H1 (cell line): ENCODE data around the gene FASN. TPM values are rescaled to one million over a fixed set of nuclear protein-coding genes. Genes with fewer than 3 reads are reported as not detected.

Experiments used
- CBX5 ChIP-seq: fragments of 300-800, 300-1000 bp; sonication (generic); IDR thresholded peaks from 2 replicates; pipeline ENCODE4 v1.7.1; 2016; ENCODE audit warnings: antibody characterized with exemption, low read length, low read depth
- CHD2 ChIP-seq: IDR thresholded peaks from 2 replicates; pipeline ENCODE4 v1.6.1; 2012; ENCODE audit warnings: low read length, improper control_type of control experiment
- E2F6 ChIP-seq: IDR thresholded peaks from 2 replicates; pipeline ENCODE4 v1.6.1; 2012; ENCODE audit warnings: inconsistent platforms
- JUN ChIP-seq: IDR thresholded peaks from 2 replicates; pipeline ENCODE4 v1.6.1; 2011; ENCODE audit warnings: low read depth, mild to moderate bottlenecking, improper control_type of control experiment, low read length
- polyA plus RNA-seq, 7 experiments: library from polyadenylated mRNA; depleted of rRNA in 3 of 7; stranded (reverse) in 5 of 7; unstranded in 2 of 7; fragments of >200 nt in 5 of 7; fragments of 200-250 nt in 2 of 7; gene quantifications; 1 replicate in 5 of 7; 2 replicates in 1 of 7; 4 replicates in 1 of 7; pipeline versions ENCODE4 v1.2.1 to v1.2.3, GENCODE V29; 2011 to 2013; ENCODE audit warnings: missing spikeins in 2 of 7, mixed read lengths in 2 of 7
- total RNA-seq: library from RNA; stranded (reverse); fragmentation: NEBNext Ultra II Directional; extraction: Animal tissue kit (Norgen Biotek cat#: 25700); gene quantifications from 2 replicates; pipeline ENCODE4 v1.2.1, GENCODE V29; 2021
- TF ChIP-seq, protein P1 (sequence below): IDR thresholded peaks from 2 replicates; pipeline ENCODE4 v1.6.1; 2012; ENCODE audit warnings: low read length, inconsistent platforms
- TF ChIP-seq, protein P2 (sequence below): IDR thresholded peaks from 2 replicates; pipeline ENCODE4 v1.6.1; 2011; ENCODE audit warnings: low read depth, mild to moderate bottlenecking, low read length; ENCODE audit not compliant: insufficient read depth

Gene FASN
- total and polyA plus RNA-seq, 2 of the 8 experiments (the other 6 are each of a cell fraction or from before 2014, with no cell fraction given): 143 to 561 TPM

DNA sequence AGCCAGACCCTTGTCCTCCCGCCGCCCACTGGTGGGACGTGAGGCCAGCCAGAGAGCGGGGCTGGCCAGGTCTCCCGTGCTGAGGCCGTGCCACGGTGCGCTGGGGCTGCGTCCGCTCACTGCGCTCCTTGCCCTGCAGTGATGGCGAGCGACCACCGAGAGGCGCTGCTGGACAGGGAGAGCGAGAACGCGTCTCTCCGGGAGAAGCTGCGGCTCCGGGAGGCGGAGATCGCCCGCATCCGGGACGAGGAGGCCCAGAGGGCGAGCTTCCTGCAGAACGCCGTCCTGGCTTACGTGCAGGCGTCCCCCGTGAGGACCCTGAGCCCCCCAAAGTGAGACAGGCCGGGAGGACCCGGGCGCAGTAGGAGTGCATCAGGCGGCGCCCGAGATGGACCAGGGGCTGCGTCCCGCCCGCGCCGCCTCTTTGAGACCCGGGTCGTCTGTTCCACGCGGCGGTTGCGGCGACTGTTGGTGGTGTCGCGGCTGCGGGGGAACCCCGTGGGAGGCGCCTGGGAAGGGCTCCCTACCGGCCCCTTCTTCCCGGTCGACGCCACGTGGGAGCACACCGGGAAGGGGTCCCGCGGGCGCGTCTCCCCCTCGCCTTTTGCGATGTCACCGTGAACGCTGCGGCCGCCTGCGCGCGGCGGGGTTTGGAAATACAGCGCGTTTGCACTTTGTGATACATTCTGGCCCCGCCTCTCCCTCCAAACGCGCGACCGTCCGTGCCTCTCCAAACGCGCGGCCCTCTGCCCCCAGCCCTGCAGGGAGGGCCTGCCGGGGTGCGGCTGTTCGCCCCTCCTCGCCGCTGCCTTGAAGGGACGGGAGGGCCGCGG lies 67.3 kb downstream of the FASN start (continued):
- TF ChIP-seq E2F6 (no peak), JUN (no peak), CBX5 (no peak), CHD2 (peak; percentile 57; the same call in 1 of the 2 replicates)
- TF ChIP-seq, protein P1, sequence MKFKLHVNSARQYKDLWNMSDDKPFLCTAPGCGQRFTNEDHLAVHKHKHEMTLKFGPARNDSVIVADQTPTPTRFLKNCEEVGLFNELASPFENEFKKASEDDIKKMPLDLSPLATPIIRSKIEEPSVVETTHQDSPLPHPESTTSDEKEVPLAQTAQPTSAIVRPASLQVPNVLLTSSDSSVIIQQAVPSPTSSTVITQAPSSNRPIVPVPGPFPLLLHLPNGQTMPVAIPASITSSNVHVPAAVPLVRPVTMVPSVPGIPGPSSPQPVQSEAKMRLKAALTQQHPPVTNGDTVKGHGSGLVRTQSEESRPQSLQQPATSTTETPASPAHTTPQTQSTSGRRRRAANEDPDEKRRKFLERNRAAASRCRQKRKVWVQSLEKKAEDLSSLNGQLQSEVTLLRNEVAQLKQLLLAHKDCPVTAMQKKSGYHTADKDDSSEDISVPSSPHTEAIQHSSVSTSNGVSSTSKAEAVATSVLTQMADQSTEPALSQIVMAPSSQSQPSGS: no peak
- TF ChIP-seq, protein P2, sequence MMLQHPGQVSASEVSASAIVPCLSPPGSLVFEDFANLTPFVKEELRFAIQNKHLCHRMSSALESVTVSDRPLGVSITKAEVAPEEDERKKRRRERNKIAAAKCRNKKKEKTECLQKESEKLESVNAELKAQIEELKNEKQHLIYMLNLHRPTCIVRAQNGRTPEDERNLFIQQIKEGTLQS: no peak
